GM23338 (cell line): ENCODE results near the gene HOXA9. TPM values are rescaled to one million over a fixed set of nuclear protein-coding genes. Genes with fewer than 3 reads are reported as not detected.

ENCODE experiments used
- ATAC-seq: fragments of 200-7000 bp; cut with Tn5 transposase; 3 replicates; pipeline ENCODE4 v1.9.1; 2020
- DNase-seq: peaks from one replicate; pipeline ENCODE4 v3.0.0-alpha.2; 2015; ENCODE audit warnings: low spot score
- H2AFZ ChIP-seq: fragments of 200-600 bp; sonication (generic); 2 replicates; pipeline ENCODE4 v1.8.0; 2016; ENCODE audit warnings: antibody characterized with exemption, mild to moderate bottlenecking, moderate library complexity
- H3F3A ChIP-seq: fragments of 200-600 bp; sonication (generic); replicated peaks from 2 replicates; pipeline ENCODE4 v1.8.0; 2017; ENCODE audit warnings: antibody characterized with exemption, mixed run types, low read depth
- H3K27ac ChIP-seq: fragments of 200-600 bp; sonication (generic); 2 replicates; pipeline ENCODE4 v1.6.1; 2016; ENCODE audit warnings: low read depth
- H3K27me3 ChIP-seq: fragments of 200-600 bp; sonication (generic); 2 replicates; pipeline ENCODE4 v1.8.0; 2016; ENCODE audit warnings: mild to moderate bottlenecking, mixed run types, moderate library complexity; ENCODE audit not compliant: insufficient read depth
- H3K36me3 ChIP-seq: fragments of 200-600 bp; sonication (generic); 2 replicates; pipeline ENCODE4 v1.8.0; 2016; ENCODE audit warnings: mild to moderate bottlenecking; ENCODE audit not compliant: insufficient read depth
- H3K4me1 ChIP-seq: fragments of 200-600 bp; sonication (generic); 2 replicates; pipeline ENCODE4 v1.8.0; 2016; ENCODE audit warnings: mild to moderate bottlenecking, moderate library complexity; ENCODE audit not compliant: insufficient read depth
- H3K4me2 ChIP-seq: fragments of 200-600 bp; sonication (generic); 2 replicates; pipeline ENCODE4 v1.7.1; 2017; ENCODE audit warnings: mixed run types
- H3K4me3 ChIP-seq: fragments of 200-600 bp; sonication (generic); 2 replicates; pipeline ENCODE4 v1.6.1; 2016; ENCODE audit warnings: mixed run types
- H3K79me2 ChIP-seq: fragments of 200-600 bp; sonication (generic); replicated peaks from 2 replicates; pipeline ENCODE4 v1.8.0; 2017; ENCODE audit warnings: mild to moderate bottlenecking; ENCODE audit not compliant: insufficient read depth
- H3K9me2 ChIP-seq: fragments of 200-600 bp; sonication (generic); 2 replicates; pipeline ENCODE4 v1.8.0; 2017; ENCODE audit not compliant: insufficient read depth
- H4K20me1 ChIP-seq: fragments of 200-600 bp; sonication (generic); replicated peaks from 2 replicates; pipeline ENCODE4 v1.8.0; 2017; ENCODE audit warnings: mild to moderate bottlenecking; ENCODE audit not compliant: insufficient read depth
- H3K27ac Mint-ChIP-seq: 2 replicates; pipeline ENCODE4 v1.8.0; 2020; ENCODE audit warnings: inconsistent platforms, mild to moderate bottlenecking, moderate library complexity, mixed read lengths
- H3K27me3 Mint-ChIP-seq: 3 replicates; pipeline ENCODE4 v1.8.0; 2022; ENCODE audit warnings: low read depth, mild to moderate bottlenecking, moderate library complexity, mixed read lengths, inconsistent platforms; ENCODE audit not compliant: insufficient read depth, poor library complexity
- H3K36me3 Mint-ChIP-seq: 3 replicates; pipeline ENCODE4 v1.8.0; 2021; ENCODE audit warnings: low read depth, mild to moderate bottlenecking, inconsistent platforms, moderate library complexity, mixed read lengths
- H3K4me1 Mint-ChIP-seq: 3 replicates; pipeline ENCODE4 v1.8.0; 2020; ENCODE audit warnings: mild to moderate bottlenecking, inconsistent platforms, mixed read lengths
- H3K4me3 Mint-ChIP-seq: 3 replicates; pipeline ENCODE4 v1.8.0; 2021; ENCODE audit warnings: moderate library complexity, mild to moderate bottlenecking, inconsistent platforms, mixed read lengths
- H3K9me3 Mint-ChIP-seq: 3 replicates; pipeline ENCODE4 v1.8.0; 2020; ENCODE audit warnings: moderate library complexity, mild to moderate bottlenecking, inconsistent platforms, mixed read lengths
- EZH2 ChIP-seq: fragments of 200-600 bp; sonication (generic); IDR thresholded peaks from one replicate; pipeline ENCODE4 v1.8.0; 2017; ENCODE audit warnings: antibody characterized with exemption, mild to moderate bottlenecking, low read depth; ENCODE audit not compliant: unreplicated experiment
- EZH2phosphoT487 ChIP-seq: fragments of 200-600 bp; sonication (generic); IDR thresholded peaks from one replicate; pipeline ENCODE4 v1.8.1; 2018; ENCODE audit warnings: antibody characterized with exemption; ENCODE audit not compliant: unreplicated experiment
- JUNB ChIP-seq: IDR thresholded peaks from one replicate; pipeline ENCODE4 v1.6.1; 2016; ENCODE audit warnings: antibody characterized with exemption; ENCODE audit not compliant: unreplicated experiment
- ZNF114 ChIP-seq: fragments of 250-450 bp; sonication (Bioruptor Pico); IDR thresholded peaks from 2 replicates; pipeline ENCODE4 v1.5.0; 2020; ENCODE audit warnings: mild to moderate bottlenecking, moderate library complexity
- polyA plus RNA-seq: library from polyadenylated mRNA; unstranded; fragments of >200 nt; fragmentation: Nextera tagmentation; extraction: Ambion mirVana; gene quantifications from 2 replicates; pipeline ENCODE4 v1.2.1, GENCODE V29; 2016
- total RNA-seq: library from RNA; depleted of rRNA; stranded (reverse); fragments of >200 nt; shearing (Covaris generic); gene quantifications from 2 replicates; pipeline ENCODE4 v1.2.3, GENCODE V29; 2014
- TF ChIP-seq, protein P1 (sequence below), 2 experiments: fragments of 200-600 bp in 1 of 2; sonication (generic) in 1 of 2; conservative IDR thresholded peaks; 2 replicates each; pipeline versions ENCODE4 v1.5.1 to v1.6.1; 2016 to 2017; ENCODE audit warnings: antibody characterized with exemption in 2 of 2, low read depth in 2 of 2, mild to moderate bottlenecking in 2 of 2, moderate library complexity in 1 of 2
- TF ChIP-seq, protein P2 (sequence below): IDR thresholded peaks from 2 replicates; pipeline ENCODE4 v1.6.1; 2016; ENCODE audit warnings: antibody characterized with exemption

Gene HOXA9
- total and polyA plus RNA-seq, 2 experiments from 2014 or later, result not detected

DNA sequence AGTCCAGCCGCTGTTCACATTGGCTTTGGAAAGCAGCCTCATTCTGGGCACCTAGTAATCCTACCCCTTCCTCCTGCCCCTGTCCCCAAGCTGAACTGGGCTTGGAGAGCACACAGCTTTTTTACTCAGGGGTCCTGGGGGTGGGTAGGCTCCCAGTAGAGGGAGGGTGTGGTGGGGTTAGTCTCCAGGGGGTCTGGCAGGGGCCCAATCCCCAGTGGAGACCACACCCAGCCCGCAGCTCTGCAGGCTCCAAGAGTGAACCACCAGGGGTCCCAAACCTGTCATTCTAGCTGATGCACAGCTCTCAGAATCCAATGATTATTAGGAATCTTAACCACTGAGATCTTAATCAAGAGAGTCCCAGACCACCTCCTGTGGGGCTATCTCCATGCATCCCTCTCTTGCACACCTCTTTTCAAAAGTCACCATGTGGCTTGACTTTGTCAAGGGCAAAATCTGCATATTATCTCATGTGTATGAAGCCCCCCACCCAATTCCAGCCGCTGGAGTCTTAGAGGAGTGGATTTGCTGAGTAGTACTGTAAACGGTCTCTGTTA lies 17.0 kb upstream of the HOXA9 start:
- Histone ChIP-seq H3K4me3 (no peak overlapping the region), H3K27me3 (peaks cover 100% of the 10 kb centered on the region), H3K79me2 (no peaks in the 10 kb centered on the region), H3K27ac (no peak overlapping the region), H3K4me2 (peak overlapping the region; percentile 72; the same call in 1 of the 2 replicates), H3F3A (peaks cover 51% of the 10 kb centered on the region), H3K36me3 (no peaks in the 10 kb centered on the region), H2AFZ (no peak overlapping the region), H3K4me1 (peaks cover 55% of the 10 kb centered on the region), H4K20me1 (peaks cover 64% of the 10 kb centered on the region), H3K9me2 (no peaks in the 10 kb centered on the region)
- no peak for TF ChIP-seq EZH2
- no peak for TF ChIP-seq ZNF114 (CRISPR knock-in tag)
- TF ChIP-seq, protein P1, sequence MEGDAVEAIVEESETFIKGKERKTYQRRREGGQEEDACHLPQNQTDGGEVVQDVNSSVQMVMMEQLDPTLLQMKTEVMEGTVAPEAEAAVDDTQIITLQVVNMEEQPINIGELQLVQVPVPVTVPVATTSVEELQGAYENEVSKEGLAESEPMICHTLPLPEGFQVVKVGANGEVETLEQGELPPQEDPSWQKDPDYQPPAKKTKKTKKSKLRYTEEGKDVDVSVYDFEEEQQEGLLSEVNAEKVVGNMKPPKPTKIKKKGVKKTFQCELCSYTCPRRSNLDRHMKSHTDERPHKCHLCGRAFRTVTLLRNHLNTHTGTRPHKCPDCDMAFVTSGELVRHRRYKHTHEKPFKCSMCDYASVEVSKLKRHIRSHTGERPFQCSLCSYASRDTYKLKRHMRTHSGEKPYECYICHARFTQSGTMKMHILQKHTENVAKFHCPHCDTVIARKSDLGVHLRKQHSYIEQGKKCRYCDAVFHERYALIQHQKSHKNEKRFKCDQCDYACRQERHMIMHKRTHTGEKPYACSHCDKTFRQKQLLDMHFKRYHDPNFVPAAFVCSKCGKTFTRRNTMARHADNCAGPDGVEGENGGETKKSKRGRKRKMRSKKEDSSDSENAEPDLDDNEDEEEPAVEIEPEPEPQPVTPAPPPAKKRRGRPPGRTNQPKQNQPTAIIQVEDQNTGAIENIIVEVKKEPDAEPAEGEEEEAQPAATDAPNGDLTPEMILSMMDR (conservative IDR thresholded peaks at IDR 0.05; ENCODE audit: low read depth in 2 of 2), result no peak
- TF ChIP-seq, protein P2, sequence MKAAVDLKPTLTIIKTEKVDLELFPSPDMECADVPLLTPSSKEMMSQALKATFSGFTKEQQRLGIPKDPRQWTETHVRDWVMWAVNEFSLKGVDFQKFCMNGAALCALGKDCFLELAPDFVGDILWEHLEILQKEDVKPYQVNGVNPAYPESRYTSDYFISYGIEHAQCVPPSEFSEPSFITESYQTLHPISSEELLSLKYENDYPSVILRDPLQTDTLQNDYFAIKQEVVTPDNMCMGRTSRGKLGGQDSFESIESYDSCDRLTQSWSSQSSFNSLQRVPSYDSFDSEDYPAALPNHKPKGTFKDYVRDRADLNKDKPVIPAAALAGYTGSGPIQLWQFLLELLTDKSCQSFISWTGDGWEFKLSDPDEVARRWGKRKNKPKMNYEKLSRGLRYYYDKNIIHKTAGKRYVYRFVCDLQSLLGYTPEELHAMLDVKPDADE, result no peak
- TF ChIP-seq JUNB, result no peak
- no peak for DNase-seq
- Mint-ChIP-seq H3K27me3 (peaks cover 100% of the 10 kb centered on the region), H3K9me3 (peaks cover 7% of the 10 kb centered on the region; the same call in 2 of the 3 replicates), H3K4me1 (peaks cover 34% of the 10 kb centered on the region), H3K4me3 (no peak overlapping the region), H3K36me3 (no peaks in the 10 kb centered on the region), H3K27ac (no peak overlapping the region)
- ATAC-seq, result no peak

DNA sequence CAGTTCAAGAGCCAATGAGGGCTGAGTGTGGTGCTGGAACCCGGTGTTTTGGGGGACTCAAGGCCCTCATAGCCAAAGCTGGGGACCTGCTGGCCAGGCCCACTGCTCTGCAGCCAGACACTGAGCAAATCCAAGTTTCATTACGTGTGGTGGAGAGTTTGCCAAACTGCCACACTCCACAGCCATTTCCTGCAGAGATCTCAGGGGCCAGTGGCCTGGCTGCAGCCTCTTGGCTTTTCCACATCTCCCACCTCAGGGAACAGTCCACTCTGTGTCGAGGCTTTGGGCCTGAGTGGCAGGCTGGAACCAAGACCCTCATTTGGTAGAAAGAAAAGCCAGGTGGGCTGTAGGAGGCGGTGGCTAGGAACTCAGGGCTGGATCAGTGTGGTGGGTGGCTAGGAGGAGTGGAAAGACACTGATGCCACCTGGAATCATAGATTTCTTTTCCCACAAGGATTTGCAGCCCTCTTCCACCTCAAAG lies 16.5 kb upstream of the HOXA9 start:
- Histone ChIP-seq H3K27me3 (peaks cover 100% of the 10 kb centered on the region), H3K4me3 (no peak overlapping the region), H3K4me2 (no peak overlapping the region), H3K36me3 (no peaks in the 10 kb centered on the region), H2AFZ (no peak overlapping the region), H3K4me1 (peaks cover 50% of the 10 kb centered on the region), H3K27ac (no peak overlapping the region), H3K79me2 (no peaks in the 10 kb centered on the region), H4K20me1 (peaks cover 59% of the 10 kb centered on the region), H3F3A (peaks cover 47% of the 10 kb centered on the region), H3K9me2 (no peaks in the 10 kb centered on the region)
- Mint-ChIP-seq H3K4me1 (peaks cover 34% of the 10 kb centered on the region), H3K4me3 (no peak overlapping the region), H3K27me3 (peaks cover 100% of the 10 kb centered on the region), H3K9me3 (peaks cover 7% of the 10 kb centered on the region; the same call in 2 of the 3 replicates), H3K36me3 (no peaks in the 10 kb centered on the region), H3K27ac (no peak overlapping the region)
- TF ChIP-seq ZNF114 (CRISPR knock-in tag) (no peak), EZH2 (peak; percentile 45), EZH2phosphoT487 (peak; percentile 37)
- ATAC-seq (no peak), DNase-seq (no peak)
